Measurements from ENCODE around the gene GPR161. TPM values are rescaled to one million over a fixed set of nuclear protein-coding genes. Genes with fewer than 3 reads are reported as not detected.
A peak's percentile ranks its signal among the peaks of the same experiment; 100 is the strongest.

GPR161 gene
- total and polyA plus RNA-seq, 7 donors, result 0.60 to 23.0 (median 8.9) TPM

GRCh38 chr1:168053681-168054080 is 83.0 kb downstream of the GPR161 start:
- TF ChIP-seq POLR2A (IDR thresholded peaks at IDR 0.05), result no peak
- no peak for TF ChIP-seq CTCF (IDR thresholded peaks at IDR 0.05)
- TF ChIP-seq EP300 (IDR thresholded peaks at IDR 0.05), result no peak
- TF ChIP-seq POLR2AphosphoS5 (IDR thresholded peaks at IDR 0.05), result no peak
- WGBS, 2 donors, result 88 to 94% methylated on average over 2 of the region's 2 CpGs
- Histone ChIP-seq H3K4me3 (no peak overlapping the region), H3K36me3 (peaks cover 0 to 9% (median 0%) of the 10 kb centered on the region in 4 donors), H3K27me3 (no peaks in the 10 kb centered on the region), H3K27ac (no peak overlapping the region), H3K4me1 (peaks cover 0 to 16% (median 4%) of the 10 kb centered on the region in 4 donors), H3K9me3 (no peaks in the 10 kb centered on the region)
- DNase-seq, result peak; percentile 50
- intact Hi-C loops (cut with DNase I), result loop anchor here (5.0 kb wide), 1 partner anchor 51 kb away; no protein-coding TSS in a partner anchor

GRCh38 chr1:168050880-168051279 is 85.8 kb downstream of the GPR161 start:
- Histone ChIP-seq H3K36me3 (peaks cover 0 to 7% (median 0%) of the 10 kb centered on the region in 4 donors), H3K27ac (no peak overlapping the region), H3K9me3 (no peaks in the 10 kb centered on the region), H3K4me1 (peaks cover 0 to 16% (median 4%) of the 10 kb centered on the region in 4 donors), H3K27me3 (no peaks in the 10 kb centered on the region), H3K4me3 (no peak overlapping the region)
- no peak for TF ChIP-seq POLR2A (IDR thresholded peaks at IDR 0.05)
- no peak for TF ChIP-seq CTCF (IDR thresholded peaks at IDR 0.05)
- no peak for TF ChIP-seq POLR2AphosphoS5 (IDR thresholded peaks at IDR 0.05)
- no peak for TF ChIP-seq EP300 (IDR thresholded peaks at IDR 0.05)
- no peak for DNase-seq
- intact Hi-C loops (cut with DNase I), result loop anchor here (5.0 kb wide), 1 partner anchor 49 kb away; no protein-coding TSS in a partner anchor
- 90 to 96% methylated on average over 1 of the region's 1 CpG for WGBS, 2 donors

- intact Hi-C loops (cut with DNase I), result loop anchor here (5.0 kb wide), 1 partner anchor 48 kb away; no protein-coding TSS in a partner anchor
- 84% methylated on average over 1 of the region's 1 CpG for whole genome bisulfite sequencing, 2 donors
- Histone ChIP-seq H3K9me3 (no peaks in the 10 kb centered on the region), H3K27me3 (no peaks in the 10 kb centered on the region), H3K4me3 (no peak overlapping the region), H3K4me1 (peaks cover 0 to 16% (median 4%) of the 10 kb centered on the region in 4 donors), H3K36me3 (peaks cover 0 to 10% (median under 1%) of the 10 kb centered on the region in 4 donors), H3K27ac (no peak overlapping the region)
- DNase-seq, result no peak
- no peak for TF ChIP-seq POLR2A (IDR thresholded peaks at IDR 0.05)
These were observed 86.4 kb downstream of the GPR161 start for GRCh38 chr1:168050307-168050706.

GRCh38 chr1:168045311-168045710 is 91.4 kb downstream of the GPR161 start:
- intact Hi-C loops (cut with DNase I), result no loop called here
- no peaks in the 10 kb centered on the region for H3K9me3 ChIP-seq
- no peak overlapping the region for H3K27ac ChIP-seq
- DNase-seq, result no peak
- TF ChIP-seq POLR2AphosphoS5 (IDR thresholded peaks at IDR 0.05), result no peak
- no peaks in the 10 kb centered on the region for H3K27me3 ChIP-seq
- peaks cover 0 to 3% (median 0%) of the 10 kb centered on the region in 4 donors for H3K4me1 ChIP-seq
- no peak overlapping the region for H3K4me3 ChIP-seq
- 99% methylated on average over 1 of the region's 1 CpG for WGBS, 2 donors
- peaks cover 5 to 41% (median 9%) of the 10 kb centered on the region in 4 donors for H3K36me3 ChIP-seq

GRCh38 chr1:168042362-168042761 is 94.4 kb downstream of the GPR161 start:
- DNase-seq, result no peak
- H3K4me1 ChIP-seq, result no peaks in the 10 kb centered on the region
- intact Hi-C loops (cut with DNase I), result no loop called here
- no peaks in the 10 kb centered on the region for H3K9me3 ChIP-seq
- H3K27ac ChIP-seq, result no peak overlapping the region
- no peaks in the 10 kb centered on the region for H3K27me3 ChIP-seq
- TF ChIP-seq EP300 (IDR thresholded peaks at IDR 0.05) (no peak), CTCF (IDR thresholded peaks at IDR 0.05) (no peak), POLR2AphosphoS5 (IDR thresholded peaks at IDR 0.05) (no peak), POLR2A (IDR thresholded peaks at IDR 0.05) (no peak)
- H3K4me3 ChIP-seq, result no peak overlapping the region
- H3K36me3 ChIP-seq, result peaks cover 5 to 35% (median 9%) of the 10 kb centered on the region in 4 donors
- 97 to 100% methylated on average over 2 of the region's 2 CpGs for WGBS, 2 donors

GRCh38 chr1:168035345-168035744 is 101.4 kb downstream of the GPR161 start:
- H3K4me3 ChIP-seq, result no peak overlapping the region
- intact Hi-C loops (cut with DNase I), result no loop called here
- TF ChIP-seq POLR2AphosphoS5 (IDR thresholded peaks at IDR 0.05) (no peak), EP300 (IDR thresholded peaks at IDR 0.05) (no peak), POLR2A (IDR thresholded peaks at IDR 0.05) (no peak), CTCF (IDR thresholded peaks at IDR 0.05) (no peak)
- 72 to 90% methylated on average over 5 of the region's 5 CpGs for WGBS, 2 donors
- no peaks in the 10 kb centered on the region for H3K9me3 ChIP-seq
- no peak for DNase-seq
- H3K4me1 ChIP-seq, result no peaks in the 10 kb centered on the region
- no peak overlapping the region for H3K27ac ChIP-seq
- H3K27me3 ChIP-seq, result no peaks in the 10 kb centered on the region
- peaks cover 0 to 4% (median 0%) of the 10 kb centered on the region in 4 donors for H3K36me3 ChIP-seq
